Suprapubic skin (tissue), 4 donors: Measurements from ENCODE around the gene CSAD.

Experiments
- POLR2A ChIP-seq, 2 donors: fragments of 450-650 bp; IDR thresholded peaks; one replicate each; pipeline ENCODE4 v1.6.1; 2017; ENCODE audit warnings: antibody characterized with exemption in 2 of 2, mild to moderate bottlenecking in 2 of 2, moderate library complexity in 2 of 2
- POLR2AphosphoS5 ChIP-seq, 3 donors: sonication (generic); formaldehyde crosslinking; IDR thresholded peaks; one replicate each; pipeline ENCODE4 v1.6.1; 2017; ENCODE audit warnings: antibody characterized with exemption in 3 of 3
- TF ChIP-seq, protein P1 (sequence below), 2 donors: fragments of 200-600 bp in 1 of 2; fragments of 450-650 bp in 1 of 2; sonication (generic) in 1 of 2; IDR thresholded peaks; one replicate each; pipeline ENCODE4 v1.5.1; 2016 to 2019; ENCODE audit warnings: antibody characterized with exemption in 2 of 2, mild to moderate bottlenecking in 1 of 2, moderate library complexity in 1 of 2

DNA sequence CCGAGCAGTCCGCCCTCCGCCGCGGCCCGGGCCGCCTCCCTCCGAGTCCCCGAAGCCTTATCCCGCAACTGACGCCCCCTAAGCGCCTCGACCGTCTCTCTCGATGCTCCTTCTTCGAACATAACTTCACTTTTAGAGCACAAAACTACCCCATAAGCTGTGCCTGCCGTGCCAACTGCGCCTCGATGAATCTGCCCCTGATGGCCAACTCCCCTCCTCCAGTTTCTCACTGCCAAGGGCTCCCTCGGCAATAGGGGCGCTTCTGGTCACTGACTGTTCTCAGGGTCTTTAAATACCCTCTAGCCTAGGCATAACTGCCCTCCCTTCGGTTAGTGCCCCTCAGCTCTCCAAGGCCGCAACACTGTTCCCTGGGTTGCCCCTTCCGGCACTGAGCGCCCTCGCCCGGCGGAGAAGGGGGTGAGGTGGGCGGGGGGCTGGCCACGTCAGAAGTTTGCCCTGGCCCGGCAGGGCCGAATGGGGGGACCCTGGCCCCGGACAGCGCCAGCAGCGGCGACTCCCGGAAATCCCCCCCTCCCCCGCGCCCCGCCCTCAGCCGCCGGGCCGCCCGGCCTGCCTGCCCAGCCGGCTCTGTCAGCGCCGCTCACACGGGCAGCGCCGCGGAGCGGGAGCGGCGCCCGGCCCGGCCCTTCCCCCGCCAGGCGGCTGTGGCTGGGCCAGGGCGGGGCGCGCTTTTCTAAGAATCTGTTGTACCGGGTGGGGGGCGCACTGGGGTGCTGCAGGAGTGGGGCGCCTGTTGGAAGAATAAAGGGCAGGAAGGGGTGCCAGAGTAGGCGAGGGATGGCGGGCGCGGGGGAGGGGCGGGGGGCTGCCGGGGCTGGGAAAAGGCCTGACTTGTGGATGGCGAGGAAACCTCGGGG is 40.7 kb upstream of the CSAD start:
- TF ChIP-seq, protein P1, sequence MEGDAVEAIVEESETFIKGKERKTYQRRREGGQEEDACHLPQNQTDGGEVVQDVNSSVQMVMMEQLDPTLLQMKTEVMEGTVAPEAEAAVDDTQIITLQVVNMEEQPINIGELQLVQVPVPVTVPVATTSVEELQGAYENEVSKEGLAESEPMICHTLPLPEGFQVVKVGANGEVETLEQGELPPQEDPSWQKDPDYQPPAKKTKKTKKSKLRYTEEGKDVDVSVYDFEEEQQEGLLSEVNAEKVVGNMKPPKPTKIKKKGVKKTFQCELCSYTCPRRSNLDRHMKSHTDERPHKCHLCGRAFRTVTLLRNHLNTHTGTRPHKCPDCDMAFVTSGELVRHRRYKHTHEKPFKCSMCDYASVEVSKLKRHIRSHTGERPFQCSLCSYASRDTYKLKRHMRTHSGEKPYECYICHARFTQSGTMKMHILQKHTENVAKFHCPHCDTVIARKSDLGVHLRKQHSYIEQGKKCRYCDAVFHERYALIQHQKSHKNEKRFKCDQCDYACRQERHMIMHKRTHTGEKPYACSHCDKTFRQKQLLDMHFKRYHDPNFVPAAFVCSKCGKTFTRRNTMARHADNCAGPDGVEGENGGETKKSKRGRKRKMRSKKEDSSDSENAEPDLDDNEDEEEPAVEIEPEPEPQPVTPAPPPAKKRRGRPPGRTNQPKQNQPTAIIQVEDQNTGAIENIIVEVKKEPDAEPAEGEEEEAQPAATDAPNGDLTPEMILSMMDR (IDR thresholded peaks at IDR 0.05) = peak in 1 of 2 donors; percentile 19
- TF ChIP-seq POLR2A (IDR thresholded peaks at IDR 0.05) (peak in 1 of 2 donors; percentile 30), POLR2AphosphoS5 (IDR thresholded peaks at IDR 0.05) (peak in 1 of 3 donors; percentile 31)
